Hepatocyte (in vitro differentiated cells): ENCODE measurements around the gene ZNF865. TPM values are rescaled to one million over a fixed set of nuclear protein-coding genes. Genes with fewer than 3 reads are reported as not detected.

ENCODE experiments used
- DNase-seq: peaks from one replicate; pipeline ENCODE4 v3.0.0-alpha.2; 2016; ENCODE audit warnings: low spot score
- H2AFZ ChIP-seq: fragments of 200-600 bp; sonication (generic); 2 replicates; pipeline ENCODE4 v1.6.0; 2016; ENCODE audit warnings: antibody characterized with exemption, mild to moderate bottlenecking
- H3K27ac ChIP-seq: fragments of 200-600 bp; sonication (generic); 2 replicates; pipeline ENCODE4 v1.5.1; 2016; ENCODE audit warnings: mild to moderate bottlenecking
- H3K27me3 ChIP-seq: fragments of 200-600 bp; sonication (generic); 2 replicates; pipeline ENCODE4 v1.6.1; 2016
- H3K36me3 ChIP-seq: fragments of 200-600 bp; sonication (generic); replicated peaks from 2 replicates; pipeline ENCODE4 v1.5.1; 2016; ENCODE audit warnings: low read depth; ENCODE audit not compliant: insufficient read depth
- H3K4me1 ChIP-seq: fragments of 200-600 bp; sonication (generic); 2 replicates; pipeline ENCODE4 v1.5.1; 2016; ENCODE audit warnings: mild to moderate bottlenecking, moderate library complexity; ENCODE audit not compliant: insufficient read depth
- H3K4me2 ChIP-seq: fragments of 200-600 bp; sonication (generic); 2 replicates; pipeline ENCODE4 v1.6.0; 2016
- H3K4me3 ChIP-seq: fragments of 200-600 bp; sonication (generic); 2 replicates; pipeline ENCODE4 v1.5.1; 2016; ENCODE audit warnings: mild to moderate bottlenecking
- H3K79me2 ChIP-seq: fragments of 200-600 bp; sonication (generic); 2 replicates; pipeline ENCODE4 v1.6.0; 2017; ENCODE audit warnings: mild to moderate bottlenecking
- H3K9me2 ChIP-seq: fragments of 200-600 bp; sonication (generic); replicated peaks from 2 replicates; pipeline ENCODE4 v1.6.0; 2017; ENCODE audit warnings: mild to moderate bottlenecking; ENCODE audit not compliant: insufficient read depth
- H3K9me3 ChIP-seq: fragments of 200-600 bp; sonication (generic); 2 replicates; pipeline ENCODE4 v1.5.1; 2016; ENCODE audit warnings: low read depth, mild to moderate bottlenecking
- H4K20me1 ChIP-seq: fragments of 200-600 bp; sonication (generic); 2 replicates; pipeline ENCODE4 v1.6.0; 2016; ENCODE audit warnings: mild to moderate bottlenecking; ENCODE audit not compliant: insufficient read depth, poor library complexity, severe bottlenecking
- EZH2 ChIP-seq: fragments of 200-600 bp; sonication (generic); IDR thresholded peaks from 2 replicates; pipeline ENCODE4 v1.6.1; 2016; ENCODE audit warnings: antibody characterized with exemption, mild to moderate bottlenecking, borderline replicate concordance
- EZH2phosphoT487 ChIP-seq: fragments of 200-600 bp; sonication (generic); IDR thresholded peaks from one replicate; pipeline ENCODE4 v1.6.1; 2018; ENCODE audit warnings: antibody characterized with exemption, mild to moderate bottlenecking, low read depth, moderate library complexity; ENCODE audit not compliant: unreplicated experiment, severe bottlenecking
- WGBS: methylation state at CpG from one replicate; pipeline ENCODE4 v1.1.6; 2016; ENCODE audit warnings: low lambda C conversion rate; ENCODE audit errors: missing lambda C conversion rate; 5-methylcytosine and 5-hydroxymethylcytosine counted together
- polyA plus RNA-seq: library from polyadenylated mRNA; unstranded; fragments of >200 nt; fragmentation: Nextera tagmentation; extraction: Ambion mirVana; gene quantifications from 2 replicates; pipeline ENCODE4 v1.2.1, GENCODE V29; 2016
- total RNA-seq: library from RNA; depleted of rRNA; stranded (reverse); fragments of >200 nt; gene quantifications from 2 replicates; pipeline ENCODE4 v1.2.3, GENCODE V29; 2014
- TF ChIP-seq, protein P1 (sequence below): fragments of 200-600 bp; sonication (generic); IDR thresholded peaks from 2 replicates; pipeline ENCODE4 v1.5.1; 2016; ENCODE audit warnings: antibody characterized with exemption, mild to moderate bottlenecking; ENCODE audit not compliant: poor library complexity

Gene ZNF865
- total and polyA plus RNA-seq, 2 experiments from 2014 or later: 1.7 to 3.0 TPM

GRCh38 chr19:55658846-55659459, 53.5 kb downstream of the ZNF865 start:
- Histone ChIP-seq H3K4me3 (no peak overlapping the region), H3K79me2 (peaks cover 88% of the 10 kb centered on the region), H3K4me2 (no peak overlapping the region), H3K27ac (no peak overlapping the region), H3K27me3 (no peaks in the 10 kb centered on the region), H3K4me1 (peaks cover 25% of the 10 kb centered on the region), H3K9me2 (no peaks in the 10 kb centered on the region), H2AFZ (no peak overlapping the region), H3K36me3 (peaks cover 5% of the 10 kb centered on the region), H3K9me3 (no peaks in the 10 kb centered on the region), H4K20me1 (peaks cover 76% of the 10 kb centered on the region)
- WGBS: 94% methylated on average over 32 of the region's 37 CpGs
- no peak for DNase-seq
- TF ChIP-seq, protein P1, sequence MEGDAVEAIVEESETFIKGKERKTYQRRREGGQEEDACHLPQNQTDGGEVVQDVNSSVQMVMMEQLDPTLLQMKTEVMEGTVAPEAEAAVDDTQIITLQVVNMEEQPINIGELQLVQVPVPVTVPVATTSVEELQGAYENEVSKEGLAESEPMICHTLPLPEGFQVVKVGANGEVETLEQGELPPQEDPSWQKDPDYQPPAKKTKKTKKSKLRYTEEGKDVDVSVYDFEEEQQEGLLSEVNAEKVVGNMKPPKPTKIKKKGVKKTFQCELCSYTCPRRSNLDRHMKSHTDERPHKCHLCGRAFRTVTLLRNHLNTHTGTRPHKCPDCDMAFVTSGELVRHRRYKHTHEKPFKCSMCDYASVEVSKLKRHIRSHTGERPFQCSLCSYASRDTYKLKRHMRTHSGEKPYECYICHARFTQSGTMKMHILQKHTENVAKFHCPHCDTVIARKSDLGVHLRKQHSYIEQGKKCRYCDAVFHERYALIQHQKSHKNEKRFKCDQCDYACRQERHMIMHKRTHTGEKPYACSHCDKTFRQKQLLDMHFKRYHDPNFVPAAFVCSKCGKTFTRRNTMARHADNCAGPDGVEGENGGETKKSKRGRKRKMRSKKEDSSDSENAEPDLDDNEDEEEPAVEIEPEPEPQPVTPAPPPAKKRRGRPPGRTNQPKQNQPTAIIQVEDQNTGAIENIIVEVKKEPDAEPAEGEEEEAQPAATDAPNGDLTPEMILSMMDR: no peak
- no peak for TF ChIP-seq EZH2phosphoT487
- TF ChIP-seq EZH2: no peak

DNA sequence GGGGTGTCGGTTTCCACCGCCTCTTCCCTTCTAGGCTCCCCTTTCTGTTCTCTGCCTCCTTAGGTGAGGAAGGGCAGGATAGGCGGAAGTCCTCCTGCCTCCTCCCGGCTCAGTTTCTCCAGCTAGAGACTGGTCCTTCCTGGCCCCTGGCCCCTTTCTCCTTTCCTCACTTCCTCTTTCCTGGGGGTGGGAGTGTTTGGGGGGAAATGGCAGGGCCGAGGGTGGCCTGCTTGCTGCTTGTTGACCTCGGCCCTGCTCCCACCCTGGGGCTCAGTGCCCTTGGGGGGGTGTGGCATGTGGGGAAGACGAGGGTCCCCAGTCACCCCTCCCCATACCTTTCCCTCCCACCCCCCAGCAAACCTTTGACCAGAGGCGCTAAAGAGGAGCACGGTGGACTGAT, 54.4 kb downstream of the ZNF865 start:
- H3K4me3 ChIP-seq: no peak overlapping the region
- 93% methylated on average over 4 of the region's 9 CpGs for WGBS
- peaks cover 80% of the 10 kb centered on the region for H4K20me1 ChIP-seq
- H2AFZ ChIP-seq: no peak overlapping the region
- TF ChIP-seq EZH2phosphoT487 (no peak), EZH2 (no peak)
- TF ChIP-seq, protein P1: no peak
- no peaks in the 10 kb centered on the region for H3K9me2 ChIP-seq
- H3K4me1 ChIP-seq: peaks cover 25% of the 10 kb centered on the region
- no peak for DNase-seq
- H3K4me2 ChIP-seq: no peak overlapping the region
- H3K9me3 ChIP-seq: no peaks in the 10 kb centered on the region
- H3K79me2 ChIP-seq: peaks cover 95% of the 10 kb centered on the region
- no peaks in the 10 kb centered on the region for H3K27me3 ChIP-seq
- no peak overlapping the region for H3K27ac ChIP-seq
- H3K36me3 ChIP-seq: peaks cover 5% of the 10 kb centered on the region

- Histone ChIP-seq H3K9me2 (no peaks in the 10 kb centered on the region), H4K20me1 (peaks cover 80% of the 10 kb centered on the region), H3K27me3 (no peaks in the 10 kb centered on the region), H3K4me2 (no peak overlapping the region), H3K36me3 (peaks cover 5% of the 10 kb centered on the region), H3K27ac (no peak overlapping the region), H3K4me3 (no peak overlapping the region), H3K4me1 (peaks cover 25% of the 10 kb centered on the region), H2AFZ (no peak overlapping the region), H3K9me3 (no peaks in the 10 kb centered on the region), H3K79me2 (peaks cover 91% of the 10 kb centered on the region)
- WGBS: 98% methylated on average over 4 of the region's 12 CpGs
- no peak for DNase-seq
- TF ChIP-seq EZH2phosphoT487: no peak
- TF ChIP-seq EZH2: no peak
- TF ChIP-seq, protein P1: no peak
These were observed 55.0 kb downstream of the ZNF865 start for GRCh38 chr19:55660404-55660803.

- no peaks in the 10 kb centered on the region for H3K27me3 ChIP-seq
- TF ChIP-seq EZH2phosphoT487 (no peak), EZH2 (no peak)
- 90% methylated on average over 5 of the region's 16 CpGs for WGBS
- no peak overlapping the region for H2AFZ ChIP-seq
- no peak overlapping the region for H3K4me2 ChIP-seq
- no peak overlapping the region for H3K4me3 ChIP-seq
- peaks cover 5% of the 10 kb centered on the region for H3K36me3 ChIP-seq
- H3K9me2 ChIP-seq: no peaks in the 10 kb centered on the region
- peaks cover 77% of the 10 kb centered on the region for H4K20me1 ChIP-seq
- H3K9me3 ChIP-seq: no peaks in the 10 kb centered on the region
- no peak for DNase-seq
- peaks cover 23% of the 10 kb centered on the region for H3K4me1 ChIP-seq
- H3K27ac ChIP-seq: no peak overlapping the region
- H3K79me2 ChIP-seq: peaks cover 90% of the 10 kb centered on the region
These were observed 55.5 kb downstream of the ZNF865 start for GRCh38 chr19:55660991-55661390.
